Epithelial cell of prostate (primary cell): ENCODE results near the gene SKOR1.

Source experiments
- DNase-seq: peaks from one replicate; pipeline ENCODE4 v3.0.0-alpha.2; 2011; ENCODE audit warnings: low read depth, low spot score
- H3K27ac ChIP-seq: fragments of 450-650 bp; 2 replicates; pipeline ENCODE4 v1.5.1; 2017; ENCODE audit warnings: mild to moderate bottlenecking

Gene SKOR1

GRCh38 chr15:67829647-67830504 is 4.6 kb downstream of the SKOR1 start:
- H3K27ac ChIP-seq, result no peak overlapping the region
- no peak for DNase-seq

GRCh38 chr15:67831363-67831762 is 6.1 kb downstream of the SKOR1 start:
- H3K27ac ChIP-seq, result no peak overlapping the region
- no peak for DNase-seq

- DNase-seq, result no peak
- no peak overlapping the region for H3K27ac ChIP-seq
These were observed 6.8 kb downstream of the SKOR1 start for GRCh38 chr15:67832031-67832551.

GRCh38 chr15:67832897-67833709 is 7.8 kb downstream of the SKOR1 start:
- no peak for DNase-seq
- H3K27ac ChIP-seq, result no peak overlapping the region

- no peak for DNase-seq
These were observed 8.6 kb downstream of the SKOR1 start for GRCh38 chr15:67833710-67834511.

GRCh38 chr15:67834581-67835296 is 9.4 kb downstream of the SKOR1 start:
- H3K27ac ChIP-seq, result no peak overlapping the region
- DNase-seq, result no peak

More at GRCh38 chr15:67833710-67834511, 8.6 kb downstream of the SKOR1 start:
- no peak overlapping the region for H3K27ac ChIP-seq

GRCh38 chr15:67835297-67836133 is 10.2 kb downstream of the SKOR1 start:
- no peak overlapping the region for H3K27ac ChIP-seq
- DNase-seq, result no peak

GRCh38 chr15:67836134-67836455 is 10.8 kb downstream of the SKOR1 start:
- no peak for DNase-seq
- no peak overlapping the region for H3K27ac ChIP-seq

GRCh38 chr15:67836477-67836876 is 11.2 kb downstream of the SKOR1 start:
- H3K27ac ChIP-seq, result no peak overlapping the region
- no peak for DNase-seq

- DNase-seq, result no peak
- no peak overlapping the region for H3K27ac ChIP-seq
These were observed 11.6 kb downstream of the SKOR1 start for GRCh38 chr15:67836955-67837354.

- no peak for DNase-seq
- peak overlapping the region; percentile 48 for H3K27ac ChIP-seq
These were observed 13.6 kb downstream of the SKOR1 start for GRCh38 chr15:67838789-67839332.

GRCh38 chr15:67839499-67839928 is 14.2 kb downstream of the SKOR1 start:
- DNase-seq, result no peak
- H3K27ac ChIP-seq, result peak overlapping the region; percentile 48

GRCh38 chr15:67839929-67840748 is 14.8 kb downstream of the SKOR1 start, which contains the start of gene RNU6-1:
RNU6-1 (minus strand) TSS chr15:67840045.
- DNase-seq, result peak; percentile 46
- H3K27ac ChIP-seq, result peak within 1 kb of the TSS; percentile 48

- peak overlapping the region; percentile 48 for H3K27ac ChIP-seq
- DNase-seq, result no peak
These were observed 15.6 kb downstream of the SKOR1 start for GRCh38 chr15:67840749-67841512.

GRCh38 chr15:67841513-67841762 is 16.1 kb downstream of the SKOR1 start:
- no peak for DNase-seq
- no peak overlapping the region for H3K27ac ChIP-seq

GRCh38 chr15:67843092-67843501 is 17.8 kb downstream of the SKOR1 start:
- H3K27ac ChIP-seq, result no peak overlapping the region
- DNase-seq, result no peak
